ENCODE data around the gene MLLT6.

The MLLT6 gene

DNA sequence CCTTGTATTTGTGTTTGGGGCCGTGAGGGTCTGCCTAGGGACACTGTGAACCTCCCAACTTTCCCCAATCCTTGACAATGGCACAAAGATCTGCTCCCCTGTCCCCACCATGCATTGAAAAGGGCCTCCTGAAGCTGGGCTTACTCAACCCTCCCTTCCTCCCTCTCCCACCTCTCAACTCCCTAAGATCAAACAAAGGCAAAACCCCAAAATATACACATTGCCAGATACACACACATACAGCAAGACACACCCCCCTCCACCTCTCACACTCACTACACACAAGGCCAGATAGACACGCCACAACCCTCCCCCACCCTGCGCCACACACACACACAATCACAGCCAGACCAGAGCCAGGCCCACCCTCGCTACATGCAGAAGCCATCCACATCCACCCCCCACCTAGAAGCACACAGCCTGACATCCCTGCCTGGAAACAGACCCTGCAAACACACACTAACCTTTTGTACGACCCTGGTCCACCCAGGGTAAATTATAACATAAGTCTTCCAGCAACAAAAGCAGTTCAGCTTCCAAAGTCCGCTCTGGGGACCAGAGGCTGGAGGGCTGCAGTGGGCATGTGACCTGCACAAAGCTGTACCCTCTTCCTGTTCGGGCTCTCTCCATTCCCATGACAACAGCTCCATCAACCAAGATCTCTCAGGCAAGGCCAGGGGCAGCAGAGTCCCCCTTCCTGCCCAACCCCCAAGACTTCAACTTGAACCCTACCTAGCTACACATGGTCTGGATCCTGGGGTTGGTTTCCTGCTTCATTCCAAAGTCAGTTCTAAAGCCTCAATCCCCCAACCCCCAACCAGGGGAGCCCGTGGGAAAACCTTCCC is 41.2 kb downstream of the MLLT6 start:
- DNase-seq, result peak; percentile 37

DNA sequence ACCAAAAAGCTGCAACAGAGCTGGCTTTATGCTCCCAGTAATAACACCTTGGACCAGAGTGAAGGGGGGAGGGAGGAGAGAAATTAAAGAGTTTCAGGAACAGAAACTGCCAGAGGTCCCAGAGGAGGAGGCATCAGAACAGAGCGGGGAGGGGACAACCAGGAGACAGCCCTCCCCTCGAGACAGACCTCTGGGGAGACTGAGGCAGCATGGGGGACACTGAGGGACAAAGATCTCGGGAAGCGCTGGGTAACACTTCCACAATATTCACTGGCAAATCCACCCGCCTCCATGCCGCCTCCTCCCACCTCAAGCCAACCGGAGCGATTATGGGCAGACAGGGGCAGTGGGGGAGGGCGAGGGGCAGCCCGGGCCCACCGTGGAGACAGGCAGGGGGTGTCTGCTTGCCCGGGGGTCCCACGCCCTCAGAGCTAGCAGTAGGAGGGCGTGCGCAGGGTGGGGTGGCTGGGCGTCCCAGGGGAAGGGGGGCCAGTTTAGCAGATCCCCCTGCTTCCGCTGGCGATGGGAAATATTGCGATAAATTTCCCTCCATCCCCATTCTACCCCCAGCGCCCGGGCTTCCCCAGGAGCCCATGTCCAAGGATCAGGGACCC is 41.9 kb downstream of the MLLT6 start:
- DNase-seq, result peak; percentile 62

DNA sequence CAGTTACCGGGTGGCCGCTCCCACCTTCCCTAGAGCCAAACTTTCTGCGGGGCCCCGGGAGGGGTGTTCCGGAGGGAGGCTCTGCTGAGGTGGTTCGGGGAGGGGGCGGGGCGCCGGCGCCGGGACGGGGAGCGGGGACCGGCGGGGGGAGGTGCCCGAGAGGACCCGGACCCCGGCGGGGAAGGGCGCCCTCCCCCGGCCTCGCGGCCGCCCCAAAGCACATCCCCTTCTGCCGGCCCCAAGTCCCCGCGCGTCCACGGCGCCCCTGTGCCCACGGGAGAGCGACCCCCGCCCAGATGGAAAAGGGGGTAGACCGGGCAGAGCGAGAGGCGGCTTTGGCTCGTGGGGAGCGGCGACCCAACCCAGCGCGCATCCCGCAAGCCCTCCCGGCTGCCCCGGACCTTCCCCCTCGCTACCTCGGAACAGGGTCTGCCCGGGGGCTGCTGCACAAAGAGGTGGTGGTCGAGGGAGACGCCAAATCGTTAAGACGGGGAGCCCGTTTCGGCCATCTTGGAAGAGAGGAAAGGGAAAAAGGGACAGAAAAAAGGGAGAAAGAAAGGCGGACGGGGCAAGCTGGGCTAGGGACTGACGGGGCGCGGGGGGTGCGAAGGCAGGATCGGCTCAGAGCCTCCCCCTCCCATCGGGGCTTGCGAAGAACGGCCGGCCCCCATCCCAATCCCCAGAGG is 42.5 kb downstream of the MLLT6 start:
- DNase-seq, result peak; percentile 86

DNA sequence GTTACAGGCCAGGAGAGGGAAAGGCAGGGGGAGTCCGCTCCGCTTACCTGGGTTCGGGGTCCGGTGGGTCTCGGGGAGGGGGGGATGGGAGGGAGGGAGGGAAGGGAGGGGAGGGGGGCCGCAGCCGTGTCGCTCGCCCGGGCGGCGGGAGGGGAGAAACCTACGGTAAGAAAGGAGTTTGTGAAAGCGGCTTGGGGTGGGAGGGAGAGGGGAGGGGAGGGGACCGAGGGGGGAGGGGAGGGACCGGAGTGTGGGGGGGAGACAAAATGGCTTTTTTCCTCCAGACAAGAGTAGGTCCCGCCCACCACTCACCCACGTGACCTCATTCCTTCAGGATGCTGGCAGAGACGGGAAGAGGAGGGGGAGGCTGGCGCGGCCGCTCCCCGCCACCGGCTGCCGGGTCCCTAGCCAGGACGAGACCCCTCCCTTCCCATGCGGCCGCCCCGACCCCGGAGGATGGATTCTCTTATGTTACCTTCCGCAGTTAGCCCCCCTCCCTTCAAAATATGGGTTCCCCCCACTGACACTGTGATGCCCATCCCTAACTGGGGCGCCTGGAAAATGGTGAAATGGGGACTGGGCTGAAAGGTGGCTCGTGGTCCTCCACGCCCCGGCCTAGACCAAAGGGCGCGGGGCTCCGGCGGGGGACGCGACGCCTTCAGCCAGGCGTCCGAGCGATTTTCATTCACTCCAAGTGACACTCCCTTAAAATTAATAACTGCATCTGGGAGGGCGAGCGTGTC is 43.2 kb downstream of the MLLT6 start, which contains the start of gene PCGF2:
PCGF2 (minus strand) TSS at position 188 of the 743 bp plus-strand sequence. CDS start 7,934 bp downstream, outside the sequence.
- peak; percentile 99 for DNase-seq

DNA sequence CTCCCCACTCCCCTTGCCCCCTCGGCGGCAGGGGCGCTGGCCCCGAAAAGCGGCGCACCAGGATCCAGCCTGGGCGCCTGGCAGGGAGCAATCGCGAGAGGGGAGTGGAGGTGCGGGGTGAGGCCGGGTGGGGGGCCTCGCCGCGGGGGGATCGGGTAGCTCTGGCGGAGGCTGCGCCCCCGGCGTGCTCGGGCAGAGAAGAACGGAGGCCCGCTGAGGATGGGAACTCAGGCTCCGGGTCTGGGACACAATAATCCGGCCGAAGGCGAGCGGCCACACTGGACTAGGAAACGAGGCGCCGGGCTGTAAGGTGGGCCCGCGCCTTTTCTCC is 43.8 kb downstream of the MLLT6 start:
- DNase-seq, result no peak

DNA sequence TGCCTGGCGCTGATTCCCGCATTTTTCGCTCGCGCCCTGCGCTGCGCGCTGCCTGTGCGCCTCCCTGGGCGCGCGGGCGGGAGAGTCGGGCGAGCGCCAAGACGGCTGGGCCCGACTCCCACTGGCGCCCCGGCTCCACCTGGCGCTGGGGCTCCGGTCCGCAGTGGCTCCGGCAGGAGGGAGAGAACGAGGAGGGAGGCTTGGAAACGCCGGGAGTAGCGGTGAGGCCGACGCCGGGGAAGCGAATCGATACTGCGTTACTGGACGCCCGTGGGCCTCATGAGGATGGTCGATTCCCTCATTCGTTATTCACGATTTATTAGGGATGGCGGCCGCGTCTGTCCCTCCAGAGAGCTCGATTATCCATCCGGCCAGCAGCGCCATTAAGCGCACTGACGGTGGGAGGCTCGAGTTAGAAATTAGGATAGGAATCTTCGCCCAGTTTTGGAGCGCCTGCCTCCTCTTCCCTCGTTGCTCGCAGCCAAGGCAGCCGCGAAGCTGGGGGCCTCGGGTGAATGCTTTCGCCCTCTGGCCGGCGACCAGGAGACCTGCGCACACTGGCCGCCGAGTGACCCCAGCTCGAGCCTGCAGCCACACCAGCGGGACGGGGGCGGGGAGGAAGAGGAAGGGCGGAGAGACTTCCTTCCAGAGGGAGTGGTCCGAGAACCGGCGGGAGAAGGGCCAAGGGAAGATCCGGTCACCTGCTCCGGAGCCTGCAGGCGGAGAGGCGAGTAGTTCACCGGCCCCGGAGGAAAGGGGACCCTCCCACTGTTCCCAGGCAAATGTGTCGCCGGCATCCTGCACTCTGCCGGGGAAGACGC is 44.4 kb downstream of the MLLT6 start:
- DNase-seq, result peak; percentile 83

DNA sequence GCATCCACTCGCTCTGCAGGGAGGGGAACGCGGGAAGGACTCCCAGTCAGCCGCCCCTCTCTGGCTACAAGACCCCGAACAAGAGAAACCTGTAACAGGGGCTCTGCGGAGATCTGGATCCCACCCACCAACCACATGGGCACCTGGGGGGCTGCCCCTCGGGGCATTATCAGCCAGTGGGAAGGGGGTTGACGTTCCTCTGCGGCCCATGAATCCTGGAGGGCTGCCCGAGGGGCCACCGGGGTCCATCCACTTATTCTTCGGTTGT is 44.9 kb downstream of the MLLT6 start:
- DNase-seq, result peak; percentile 63

DNA sequence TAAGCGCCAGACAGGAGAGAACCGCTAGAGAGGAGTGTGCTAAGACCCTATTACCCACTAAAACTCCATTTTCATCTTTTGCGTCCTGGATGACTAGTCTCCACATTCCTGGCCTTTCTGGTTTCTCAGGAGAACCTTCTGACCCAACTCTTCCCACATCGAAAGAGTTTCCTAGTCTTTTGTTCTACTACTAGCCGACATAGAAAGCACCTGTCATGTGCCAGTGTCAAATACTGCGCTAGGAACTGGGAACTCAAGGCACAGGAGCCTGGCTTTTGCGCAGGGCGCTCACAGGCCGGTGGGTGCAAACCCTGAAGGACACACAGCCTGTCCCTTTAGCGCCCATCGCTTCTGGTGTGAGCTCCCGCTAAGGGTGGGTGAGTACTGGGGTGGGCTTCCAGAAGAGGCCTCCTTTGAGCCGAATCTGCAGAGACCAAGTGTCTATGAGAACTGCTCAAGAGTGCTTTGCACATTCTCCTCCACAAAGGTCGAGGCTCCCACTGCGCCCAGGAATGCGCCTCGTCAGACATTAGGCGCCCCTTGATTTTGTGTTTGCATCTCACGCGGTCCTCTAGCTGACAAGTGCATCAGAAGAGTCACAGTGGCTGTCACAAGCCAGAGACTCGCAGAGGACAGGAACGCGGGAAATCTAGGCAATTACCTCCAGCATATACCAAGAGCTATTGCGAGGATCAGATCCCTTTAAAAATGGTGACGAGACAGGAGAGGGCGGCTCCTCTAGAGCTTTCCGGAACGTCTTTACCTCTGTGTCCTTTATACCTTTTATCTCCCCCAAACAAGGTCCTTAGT is 45.4 kb downstream of the MLLT6 start:
- peak; percentile 74 for DNase-seq

DNA sequence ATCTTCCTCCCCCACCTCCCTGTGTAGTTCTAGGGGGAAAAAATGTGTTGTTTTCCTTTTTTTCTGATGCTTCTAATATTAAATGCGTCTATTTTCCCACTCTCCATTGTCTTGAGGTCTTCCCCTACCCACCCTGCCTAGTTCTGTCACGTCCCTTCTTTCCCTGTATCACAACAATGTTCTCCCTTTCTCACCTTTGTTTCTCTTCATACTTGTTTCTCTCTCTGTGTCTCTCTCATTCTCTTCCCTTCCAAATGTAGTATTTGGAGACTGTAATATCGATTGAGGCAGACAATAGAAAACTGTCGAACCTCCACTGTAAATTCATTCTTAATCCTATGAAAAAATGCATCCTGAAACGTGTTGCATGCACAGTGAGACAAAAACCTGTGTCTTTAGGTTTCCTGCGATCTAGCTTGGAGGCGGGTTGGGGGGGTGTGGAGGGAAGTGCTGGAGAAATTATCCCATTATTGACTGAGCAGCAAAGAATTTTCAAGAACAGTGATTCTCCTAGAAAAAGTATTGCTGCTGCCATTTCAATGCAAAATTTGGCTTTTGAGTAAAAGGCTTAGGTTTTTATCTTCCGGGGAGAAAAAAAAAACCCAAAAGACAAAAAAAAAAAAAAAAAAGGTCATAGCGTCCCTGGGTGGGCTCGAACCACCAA is 46.2 kb downstream of the MLLT6 start:
- DNase-seq, result peak; percentile 82

DNA sequence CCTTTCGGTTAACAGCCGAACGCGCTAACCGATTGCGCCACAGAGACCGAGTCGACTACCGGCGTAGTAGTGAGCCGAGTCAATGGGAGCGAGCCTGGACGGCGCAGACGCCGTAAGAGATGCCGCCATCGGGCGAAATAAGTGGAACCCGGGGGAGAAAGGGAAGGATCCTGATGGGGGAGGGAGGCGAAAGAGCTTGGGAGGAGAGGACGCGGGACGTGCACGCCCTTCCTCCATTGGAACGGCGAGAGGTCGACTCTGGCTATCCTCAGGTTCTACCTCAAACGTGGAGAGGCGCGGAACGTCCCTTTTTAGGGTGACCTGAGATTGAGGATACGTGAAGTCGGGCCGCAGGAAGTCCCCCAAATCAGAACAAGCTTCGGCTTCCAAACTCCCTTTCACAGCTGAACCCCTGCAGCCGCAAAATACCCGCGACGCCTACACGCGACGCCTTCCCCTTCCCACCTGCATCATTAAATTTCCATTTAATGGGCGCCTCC is 46.8 kb downstream of the MLLT6 start:
- peak; percentile 92 for DNase-seq

DNA sequence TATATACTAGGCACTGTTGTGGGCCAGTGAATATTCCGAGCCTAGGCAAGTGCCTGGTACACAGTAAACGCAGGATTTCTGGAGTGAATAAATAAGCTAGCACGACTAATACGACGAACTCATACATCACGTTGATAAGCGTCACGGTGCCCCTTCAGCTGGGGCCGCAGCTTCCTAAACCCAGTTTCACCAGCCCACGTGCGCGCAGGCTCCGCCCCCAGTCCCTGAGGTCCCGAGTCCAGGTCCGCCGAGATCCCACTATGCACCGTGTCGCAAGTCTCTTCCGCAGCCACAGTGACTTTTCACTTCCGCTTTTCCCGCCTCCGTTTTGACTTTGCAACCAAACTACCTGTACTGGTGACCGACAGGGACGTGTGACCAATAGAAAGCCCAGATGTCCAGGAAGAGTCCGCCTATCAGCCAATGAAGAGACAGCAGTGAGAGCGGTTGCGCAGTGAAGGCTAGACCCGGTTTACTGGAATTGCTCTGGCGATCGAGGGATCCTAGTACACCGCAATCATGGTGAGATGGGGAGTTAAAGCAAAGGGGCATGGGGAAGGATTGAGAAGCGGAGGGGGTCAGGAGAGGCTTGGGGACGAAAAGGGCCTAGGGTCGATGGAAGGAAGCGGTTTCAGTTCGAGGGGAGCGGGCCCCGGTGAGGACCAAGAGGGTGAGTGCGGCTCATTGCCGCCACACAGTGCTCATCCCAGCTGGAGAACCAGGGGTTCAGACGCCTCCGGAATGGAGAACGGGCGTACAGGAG is 47.4 kb downstream of the MLLT6 start, which contains the start of gene PSMB3:
PSMB3 (plus strand) TSS at position 434 of the 763 bp plus-strand sequence; CDS start at position 520, 86 bp downstream.
- peak; percentile 100 for DNase-seq

DNA sequence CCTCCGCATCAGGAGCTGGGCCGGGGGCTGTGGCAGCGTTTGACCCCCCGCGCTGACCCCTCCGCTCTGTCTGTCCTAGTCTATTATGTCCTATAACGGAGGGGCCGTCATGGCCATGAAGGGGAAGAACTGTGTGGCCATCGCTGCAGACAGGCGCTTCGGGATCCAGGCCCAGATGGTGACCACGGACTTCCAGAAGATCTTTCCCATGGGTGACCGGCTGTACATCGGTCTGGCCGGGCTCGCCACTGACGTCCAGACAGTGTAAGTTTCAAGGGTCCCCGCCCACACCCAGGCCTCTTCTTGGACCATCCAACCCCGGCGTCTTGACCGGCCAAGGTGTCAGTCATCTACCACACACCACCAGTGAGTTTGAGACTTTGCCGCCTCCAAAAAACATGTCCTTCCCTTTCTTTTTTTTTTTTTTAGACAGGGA is 48.0 kb downstream of the MLLT6 start:
- DNase-seq, result no peak

DNA sequence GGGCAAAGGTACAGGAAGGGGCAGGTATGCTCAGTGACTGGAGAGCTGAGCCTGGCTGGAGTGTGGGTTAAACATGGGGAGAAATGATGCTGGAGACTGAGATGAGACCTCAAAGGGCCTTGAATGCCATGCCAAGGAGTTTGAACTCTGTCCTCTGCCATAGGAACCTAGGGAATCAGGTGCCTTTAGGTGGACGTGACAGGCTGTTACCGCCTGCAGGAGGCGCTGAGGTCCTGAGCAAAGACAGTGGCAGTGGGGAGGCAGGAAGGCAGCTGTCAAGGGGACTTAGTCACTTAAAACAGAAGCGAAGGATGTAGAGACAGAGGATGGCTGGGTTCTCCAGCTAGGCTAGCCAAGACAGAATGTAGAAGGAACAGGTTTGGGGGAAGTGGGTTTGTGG is 56.5 kb downstream of the MLLT6 start:
- DNase-seq, result peak; percentile 85

DNA sequence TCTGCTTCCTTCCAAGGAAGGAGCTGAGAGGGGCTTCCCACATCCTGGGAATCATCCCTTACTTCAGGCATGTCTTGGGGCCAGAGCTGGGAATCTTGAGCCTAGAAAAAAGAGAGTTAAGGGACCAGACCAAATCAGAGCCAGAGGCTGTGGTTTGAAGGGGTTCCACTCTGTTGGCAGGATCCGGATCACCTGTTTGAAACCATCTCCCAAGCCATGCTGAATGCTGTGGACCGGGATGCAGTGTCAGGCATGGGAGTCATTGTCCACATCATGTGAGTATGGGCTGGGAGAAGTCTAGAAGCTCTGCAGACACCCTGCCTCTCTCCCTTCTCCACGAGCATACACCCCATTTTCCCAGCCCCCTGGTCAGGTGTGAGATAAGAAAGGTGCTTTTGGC is 57.2 kb downstream of the MLLT6 start:
- no peak for DNase-seq

DNA sequence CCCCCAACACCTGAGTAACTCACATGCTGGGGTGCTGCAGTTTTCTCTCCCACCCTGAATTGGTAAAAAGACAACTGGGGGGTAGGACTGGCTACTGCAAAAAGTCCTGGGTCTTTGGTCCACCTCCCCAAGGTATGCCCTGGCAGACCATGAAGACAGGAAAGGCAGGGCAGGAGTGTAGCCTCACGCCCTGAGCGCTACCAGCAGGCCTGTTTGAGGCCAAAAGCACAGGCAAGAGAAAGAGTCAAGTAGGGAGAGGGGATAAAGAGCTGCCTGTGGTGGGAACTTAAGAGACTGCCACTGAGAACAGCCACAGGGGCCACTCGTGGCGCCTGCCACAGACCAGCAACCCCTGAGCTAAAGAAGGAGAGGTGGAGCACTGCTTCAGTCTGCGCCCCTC is 61.3 kb downstream of the MLLT6 start:
- DNase-seq, result no peak

DNA sequence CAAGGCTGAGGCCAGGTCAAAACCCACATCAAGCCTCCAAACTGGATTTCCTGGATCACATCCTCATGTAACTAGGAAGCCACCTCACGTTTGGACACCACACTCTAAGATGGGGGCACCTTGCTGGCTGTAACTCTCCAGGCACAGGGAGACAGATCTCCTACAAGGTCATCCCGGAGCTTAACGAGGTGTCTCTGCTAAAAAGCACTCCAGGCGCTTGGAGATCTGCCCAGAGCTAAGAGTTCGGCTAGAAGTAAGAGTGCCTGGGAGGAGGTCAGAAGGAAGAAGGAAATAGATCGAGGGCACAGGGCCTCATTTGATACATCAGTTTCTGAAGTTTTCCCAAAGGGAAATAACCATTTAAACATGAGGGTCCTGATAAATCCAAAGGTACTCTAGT is 63.3 kb downstream of the MLLT6 start:
- DNase-seq, result no peak

DNA sequence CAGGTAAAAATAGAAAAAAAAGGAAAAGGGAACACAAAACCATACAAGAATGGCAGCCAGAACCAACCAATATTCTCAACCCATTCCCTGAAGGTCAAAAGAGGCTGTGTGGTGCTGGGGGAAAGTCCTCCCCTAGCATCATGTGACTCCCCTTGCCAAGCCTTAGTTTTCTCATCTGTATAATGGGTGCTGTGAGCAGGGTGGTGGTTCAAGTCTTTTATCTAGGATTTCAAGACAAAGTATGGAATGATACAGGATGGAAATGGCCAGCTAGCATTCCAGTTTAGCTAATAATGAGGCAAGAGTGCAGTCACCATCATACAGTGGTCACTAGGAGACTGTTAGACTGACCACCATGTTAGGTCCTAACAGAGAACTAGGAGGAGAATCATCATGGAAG is 68.2 kb downstream of the MLLT6 start:
- no peak for DNase-seq

DNA sequence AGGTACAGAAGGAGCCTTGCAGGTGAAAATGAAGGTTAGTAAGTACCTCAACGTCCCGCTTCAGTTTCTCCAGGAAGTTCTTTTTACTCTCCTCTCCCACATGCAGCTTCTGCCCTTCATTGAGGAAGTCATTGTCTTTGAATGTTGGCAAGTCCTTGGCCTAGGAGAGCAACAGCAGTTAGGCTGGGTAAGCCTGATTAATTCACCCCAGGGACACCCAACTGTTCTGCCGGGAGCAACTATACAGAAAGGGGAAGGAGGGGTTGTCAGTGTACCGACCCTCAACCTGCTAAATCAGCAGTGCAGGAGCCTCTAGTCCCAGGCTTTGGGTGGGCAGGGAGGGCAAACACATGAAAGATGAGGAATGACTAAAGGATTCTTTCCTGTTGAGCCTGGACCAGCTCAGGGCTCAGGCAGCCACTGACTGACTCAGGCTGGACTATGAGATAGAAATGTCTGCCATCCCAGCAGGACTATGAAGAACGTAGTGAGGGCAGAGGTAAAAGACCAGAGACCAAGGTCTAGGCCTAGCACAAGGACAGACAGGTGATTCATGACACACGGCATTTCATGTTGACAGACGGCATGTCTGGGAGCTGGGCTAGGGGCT is 72.7 kb downstream of the MLLT6 start:
- DNase-seq, result no peak
